Kidney (tissue), 2 donors: ENCODE results near the gene MARCKSL1. TPM values are rescaled to one million over a fixed set of nuclear protein-coding genes. Genes with fewer than 3 reads are reported as not detected.

Source experiments
- polyA plus RNA-seq: library from polyadenylated mRNA; stranded (reverse); fragments of 350-450 nt; fragmentation: Illumina TruSeq; extraction: RNeasy Lipid Tissue Mini Kit (QIAGEN cat#74804); gene quantifications from one replicate; pipeline ENCODE4 v1.2.3, GENCODE V29; 2014; ENCODE audit warnings: low read depth, low replicate concordance; ENCODE audit not compliant: insufficient read depth
- total RNA-seq: library from RNA; stranded (reverse); fragmentation: NEBNext Ultra II Directional; extraction: Animal tissue kit (Norgen Biotek cat#: 25700); gene quantifications from one replicate; pipeline ENCODE4 v1.2.1, GENCODE V29; 2021
- donor health status: DM: yes; HTN: yes; CAD: no.

The MARCKSL1 gene
- total and polyA plus RNA-seq, 2 donors from 2014 or later, result 29.8 to 58.6 TPM

Other genes starting within 250 kb of the MARCKSL1 start
- gene KPNA6, start 228.2 kb downstream of the MARCKSL1 start, total RNA-seq, result 66.9 TPM
- 10.6 TPM for gene KPNA6, start 228.2 kb downstream of the MARCKSL1 start, polyA plus RNA-seq
- 58.6 TPM for gene TXLNA, start 156.6 kb downstream of the MARCKSL1 start, total RNA-seq
- 19.9 TPM for gene TXLNA, start 156.6 kb downstream of the MARCKSL1 start, polyA plus RNA-seq
- gene CCDC28B, start 135.6 kb downstream of the MARCKSL1 start, total RNA-seq, result 4.0 TPM
- gene CCDC28B, start 135.6 kb downstream of the MARCKSL1 start, polyA plus RNA-seq, result 25.4 TPM
- 3.5 TPM for gene IQCC, start 130.6 kb downstream of the MARCKSL1 start, total RNA-seq
- gene IQCC, start 130.6 kb downstream of the MARCKSL1 start, polyA plus RNA-seq, result 3.4 TPM
- gene DCDC2B, start 127.1 kb downstream of the MARCKSL1 start, total RNA-seq, result not detected
- not detected for gene DCDC2B, start 127.1 kb downstream of the MARCKSL1 start, polyA plus RNA-seq
- 39.4 TPM for gene TMEM234, start 113.9 kb downstream of the MARCKSL1 start, total RNA-seq
- gene TMEM234, start 113.9 kb downstream of the MARCKSL1 start, polyA plus RNA-seq, result 20.5 TPM
- gene EIF3I, start 113.8 kb downstream of the MARCKSL1 start, total RNA-seq, result 132 TPM
- gene EIF3I, start 113.8 kb downstream of the MARCKSL1 start, polyA plus RNA-seq, result 178 TPM
- gene FAM167B, start 89.0 kb downstream of the MARCKSL1 start, total RNA-seq, result 19.6 TPM
- 84.8 TPM for gene FAM167B, start 89.0 kb downstream of the MARCKSL1 start, polyA plus RNA-seq
- 10.3 TPM for gene LCK, start 85.0 kb downstream of the MARCKSL1 start, total RNA-seq
- gene LCK, start 85.0 kb downstream of the MARCKSL1 start, polyA plus RNA-seq, result 0.99 TPM
- 89.7 TPM for gene HDAC1, start 44.1 kb downstream of the MARCKSL1 start, total RNA-seq
- gene HDAC1, start 44.1 kb downstream of the MARCKSL1 start, polyA plus RNA-seq, result 68.8 TPM
- gene FAM229A, start 26.3 kb upstream of the MARCKSL1 start, total RNA-seq, result 9.7 TPM
- gene FAM229A, start 26.3 kb upstream of the MARCKSL1 start, polyA plus RNA-seq, result 6.4 TPM
- 4.3 TPM for gene TSSK3, start 26.3 kb upstream of the MARCKSL1 start, total RNA-seq
- gene TSSK3, start 26.3 kb upstream of the MARCKSL1 start, polyA plus RNA-seq, result not detected
- gene BSDC1, start 58.2 kb upstream of the MARCKSL1 start, total RNA-seq, result 61.7 TPM
- gene BSDC1, start 58.2 kb upstream of the MARCKSL1 start, polyA plus RNA-seq, result 40.2 TPM
- gene ZBTB8B, start 128.8 kb upstream of the MARCKSL1 start, total RNA-seq, result 0.03 TPM
- 0.06 TPM for gene ZBTB8B, start 128.8 kb upstream of the MARCKSL1 start, polyA plus RNA-seq
- gene ZBTB8A, start 203.2 kb upstream of the MARCKSL1 start, total RNA-seq, result 10.4 TPM
- 1.8 TPM for gene ZBTB8A, start 203.2 kb upstream of the MARCKSL1 start, polyA plus RNA-seq